NOMO-1 treated with DMSO at 0.1 percent for 48 hours (cell line): Measurements from ENCODE around the gene B4GALT4.
A peak's percentile ranks its signal among the peaks of the same experiment; 100 is the strongest.

Experiments
- DNase-seq: peaks from one replicate; lab custom pipeline; 2025; ENCODE audit not compliant: unreplicated experiment; lab: John Stamatoyannopoulos, UW

B4GALT4 gene

DNA sequence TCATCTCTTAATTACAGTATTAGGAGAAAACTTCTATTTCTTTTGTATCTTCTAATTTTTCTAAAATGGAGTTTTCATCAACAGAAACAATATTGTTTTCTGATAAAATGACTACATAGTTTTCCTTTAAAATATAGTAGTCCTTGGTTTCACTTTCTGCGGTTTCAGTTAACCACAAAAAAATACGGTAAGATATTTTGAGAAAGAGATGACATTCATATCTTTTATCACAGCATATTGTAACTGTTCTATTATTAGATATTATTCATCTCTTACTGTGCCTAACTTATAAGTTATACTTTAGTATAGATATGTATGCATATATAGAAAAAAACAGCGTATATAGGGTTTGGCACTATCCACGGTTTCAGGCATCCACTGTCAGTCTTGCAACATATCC is 2.3 kb downstream of the B4GALT4 start:
- DNase-seq: no peak

DNA sequence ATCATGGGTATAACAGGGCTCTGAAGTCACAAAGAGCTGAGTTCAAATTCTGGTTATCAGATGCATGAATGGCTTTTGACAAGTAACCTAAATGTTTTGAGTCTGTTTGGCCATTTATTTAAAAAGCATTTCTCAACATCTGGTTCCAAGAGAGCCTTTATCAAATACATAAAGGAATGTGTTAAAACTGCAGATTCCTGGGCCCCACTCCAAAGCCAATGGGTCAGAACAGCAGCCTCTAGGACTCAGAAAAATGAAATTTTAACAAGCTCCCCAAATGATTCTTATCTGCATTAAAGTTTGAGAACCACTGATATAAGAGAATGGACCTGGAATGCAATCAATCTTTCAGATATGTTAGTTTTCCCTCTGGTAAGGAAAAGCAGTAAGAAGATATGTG is 3.4 kb downstream of the B4GALT4 start:
- no peak for DNase-seq

DNA sequence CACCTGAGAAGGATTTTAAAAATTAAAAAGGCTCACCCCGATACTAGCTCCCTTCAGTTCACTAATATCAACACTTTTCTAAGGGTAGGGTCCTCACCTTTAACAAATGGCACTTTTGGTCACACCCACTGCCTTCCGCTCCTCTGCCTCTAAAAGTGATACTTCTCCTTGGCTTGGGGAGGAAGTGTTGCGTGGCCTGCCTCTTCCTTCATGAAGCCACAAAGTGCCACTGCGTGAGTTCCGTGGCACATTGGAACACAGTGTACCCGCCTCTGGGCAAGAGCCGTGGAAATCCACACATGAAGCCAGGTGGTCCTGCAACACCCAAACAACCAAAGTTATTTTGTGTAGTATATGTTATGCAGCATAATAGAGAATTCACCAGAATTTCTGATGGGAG is 3.9 kb downstream of the B4GALT4 start:
- no peak for DNase-seq

DNA sequence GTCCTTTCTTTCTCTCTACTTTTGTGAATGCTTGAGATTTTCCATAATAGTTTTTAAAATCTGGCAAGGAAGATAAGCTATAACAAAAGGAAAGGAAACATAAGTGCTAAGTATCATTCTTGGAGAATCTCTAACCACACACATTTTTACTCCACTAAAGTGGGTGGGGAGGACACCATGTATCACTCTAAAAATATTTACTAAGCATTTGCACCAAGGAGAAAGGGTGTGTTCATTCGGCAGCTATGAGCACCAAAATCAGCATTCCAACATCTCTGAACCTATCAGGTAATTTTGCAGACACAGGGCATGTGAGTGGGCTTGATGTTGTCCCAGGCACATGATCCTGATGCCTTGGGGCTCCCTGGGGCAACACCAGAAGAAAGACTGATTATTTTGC is 5.5 kb downstream of the B4GALT4 start:
- DNase-seq: no peak

- DNase-seq: no peak
These were observed 6.1 kb downstream of the B4GALT4 start for GRCh38 chr3:119234610-119235009.

DNA sequence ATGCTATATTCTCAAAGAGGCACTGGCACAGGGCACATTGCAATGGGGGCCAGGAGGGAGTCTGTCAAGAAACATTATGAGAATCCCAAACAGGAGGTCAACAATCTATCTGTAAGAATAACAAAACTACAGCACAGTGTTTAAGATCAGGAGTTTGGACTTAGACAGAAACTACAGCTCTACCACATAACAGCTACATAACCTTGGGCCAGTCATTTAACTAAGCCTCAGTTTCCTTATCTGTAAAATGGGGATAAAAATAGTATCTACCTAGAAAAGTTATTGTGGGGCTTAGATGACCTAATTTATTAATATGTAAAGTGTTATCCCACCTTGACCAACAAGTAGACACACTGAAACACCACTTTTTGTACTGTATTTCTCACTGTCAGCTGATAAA is 9.9 kb downstream of the B4GALT4 start:
- no peak for DNase-seq

- no peak for DNase-seq
These were observed 10.6 kb downstream of the B4GALT4 start for GRCh38 chr3:119230071-119230470.

DNA sequence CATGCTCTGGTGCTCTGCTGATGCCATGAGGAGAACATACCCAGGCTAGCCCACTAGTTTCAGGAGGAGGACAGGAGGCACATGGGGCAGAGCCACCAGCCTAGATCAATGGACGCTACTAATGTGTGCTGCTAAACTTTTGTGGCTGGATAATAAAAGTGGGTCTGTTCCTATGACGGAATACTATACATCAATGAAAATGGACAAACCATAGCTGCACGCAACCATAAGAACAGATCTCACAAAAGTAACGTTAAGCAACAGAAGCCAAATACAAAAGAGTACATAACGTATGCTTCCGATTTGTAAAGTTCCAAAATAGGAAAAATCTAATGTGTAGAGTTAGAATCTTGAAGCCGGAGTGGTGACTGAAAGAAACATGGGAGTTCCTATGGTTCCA is 11.5 kb downstream of the B4GALT4 start:
- no peak for DNase-seq

DNA sequence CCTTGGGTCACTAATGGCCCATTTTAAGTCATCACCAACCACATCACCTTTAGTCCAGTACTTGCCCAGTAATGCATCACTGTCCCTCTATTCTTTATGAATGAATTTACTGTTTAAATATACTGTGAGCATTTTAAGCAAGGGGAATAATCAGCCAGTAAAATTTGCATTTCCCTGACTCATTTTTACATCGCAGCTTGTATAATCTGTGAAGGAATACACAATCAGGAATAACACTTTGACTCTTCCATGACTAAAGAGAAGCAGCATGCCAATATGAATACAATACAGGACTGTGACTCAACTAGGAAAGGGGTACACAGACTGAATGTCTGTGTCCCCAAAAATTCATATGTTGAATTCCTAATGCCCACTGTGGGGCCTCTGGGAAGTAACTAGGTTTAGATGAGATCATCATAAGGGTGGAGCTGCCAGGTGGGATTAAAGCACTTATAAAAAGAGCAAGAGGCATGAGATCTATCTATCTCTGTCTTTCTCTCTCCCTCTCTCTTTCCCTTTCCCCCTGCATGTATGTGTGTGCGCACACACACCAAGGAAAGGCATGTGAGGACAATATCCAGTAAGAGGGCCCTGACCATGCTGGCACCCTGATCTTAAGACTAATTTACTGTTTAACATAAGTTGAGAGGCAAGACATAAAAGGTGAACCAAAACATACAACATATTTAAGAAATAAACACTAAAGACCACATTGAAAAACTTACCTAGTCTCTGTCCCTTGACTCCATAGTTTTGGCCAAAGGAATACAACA is 12.1 kb downstream of the B4GALT4 start:
- no peak for DNase-seq

GRCh38 chr3:119227070-119227850 is 13.4 kb downstream of the B4GALT4 start:
- DNase-seq: no peak

DNA sequence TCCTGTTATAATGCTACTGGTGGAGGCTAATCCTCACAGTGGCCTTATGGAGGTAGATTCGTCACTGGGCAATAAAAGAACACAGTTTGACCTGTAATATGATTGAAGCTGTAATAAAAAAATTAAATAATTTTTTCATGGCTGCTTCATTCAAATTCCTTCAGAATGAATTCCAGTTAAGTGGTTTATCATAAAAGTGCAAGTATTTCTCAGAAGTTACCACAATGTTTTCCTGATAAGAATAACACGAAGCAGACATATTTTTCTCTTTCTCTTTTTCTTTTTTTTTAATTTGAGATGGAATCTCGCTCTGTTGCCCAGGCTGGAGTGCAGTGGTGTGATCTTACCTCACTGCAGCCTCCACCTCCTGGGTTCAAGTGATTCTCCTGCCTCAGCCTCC is 15.6 kb downstream of the B4GALT4 start:
- no peak for DNase-seq

DNA sequence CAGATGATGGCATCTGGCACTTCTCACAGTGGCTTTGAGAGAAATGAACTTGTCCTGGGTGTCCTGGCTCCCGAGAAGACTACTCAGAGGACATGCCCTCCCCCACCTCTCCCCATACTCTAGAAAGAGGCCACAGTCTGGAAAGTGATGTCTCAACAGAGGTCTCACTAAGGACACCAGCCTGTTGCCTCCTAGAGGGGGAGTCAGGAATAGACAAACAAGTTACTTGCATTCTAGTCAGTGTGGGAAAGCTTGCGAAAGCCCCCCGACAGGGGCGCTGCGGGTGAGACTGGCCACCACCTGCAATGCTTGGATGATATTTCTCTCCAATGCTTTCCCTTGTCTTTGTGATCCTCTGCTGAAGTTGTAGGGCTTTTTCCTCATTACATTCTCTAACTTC is 17.2 kb downstream of the B4GALT4 start:
- DNase-seq: no peak

- no peak for DNase-seq
These were observed 18.3 kb downstream of the B4GALT4 start for GRCh38 chr3:119222391-119222790.

DNA sequence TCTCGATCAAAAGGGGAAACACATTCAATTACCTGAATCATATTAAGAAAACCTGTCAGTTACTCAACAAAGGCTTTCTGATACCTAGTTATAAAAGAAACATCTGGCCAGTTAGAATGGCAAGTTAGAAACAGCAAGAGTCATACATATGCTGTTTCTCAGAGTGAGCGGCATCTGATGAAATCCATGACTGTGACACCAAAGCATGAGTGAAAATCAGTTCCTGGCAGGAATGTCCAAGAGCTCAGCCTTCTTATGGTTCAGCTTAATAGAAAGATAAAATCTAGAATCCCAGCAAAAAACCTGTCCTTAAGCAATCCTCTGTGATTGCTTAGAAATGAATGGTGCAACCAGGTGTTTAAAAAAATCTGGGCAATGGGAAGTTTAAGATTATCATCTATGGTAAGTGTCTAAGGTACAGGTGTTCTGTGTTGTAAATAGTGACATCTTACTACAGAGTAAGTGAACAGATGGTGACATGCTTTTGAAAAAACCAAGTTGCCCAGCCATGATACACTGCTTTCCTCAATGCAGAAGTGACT is 18.8 kb downstream of the B4GALT4 start:
- no peak for DNase-seq

DNA sequence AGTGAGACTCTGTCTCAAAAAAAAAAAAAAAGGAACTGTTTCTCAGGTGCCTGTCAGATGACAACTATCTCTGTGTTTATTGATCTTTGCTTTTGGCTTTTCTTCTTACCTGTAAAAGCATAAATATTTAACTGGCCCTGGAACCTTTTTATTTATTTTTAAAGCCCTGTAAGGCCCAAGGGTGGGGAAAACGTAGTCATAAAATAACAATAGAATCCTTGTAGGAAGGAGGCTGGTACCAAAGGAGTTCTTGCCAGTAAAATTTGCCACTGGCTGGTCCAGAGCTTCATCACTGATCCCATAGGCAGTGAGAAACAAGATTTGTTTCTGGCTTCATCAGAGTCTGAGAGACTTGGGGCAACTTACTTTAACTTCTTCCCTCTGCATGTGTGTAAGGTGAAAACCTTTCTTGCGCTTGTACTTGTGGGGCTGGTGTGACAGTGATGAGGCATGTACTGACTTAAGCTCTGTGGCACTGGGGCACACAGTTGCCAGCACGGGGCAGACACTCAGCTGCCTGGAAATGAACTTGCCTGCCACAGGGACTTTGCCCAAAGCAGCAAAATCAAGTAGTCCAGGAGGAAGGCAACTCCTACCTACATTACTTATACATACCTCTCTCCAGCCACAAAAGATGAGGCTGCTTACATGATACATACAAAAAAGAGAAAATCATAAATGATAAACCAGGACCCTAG is 19.6 kb downstream of the B4GALT4 start:
- DNase-seq: no peak

- no peak for DNase-seq
These were observed 20.5 kb downstream of the B4GALT4 start for GRCh38 chr3:119220198-119220597.

- DNase-seq: no peak
These were observed 21.6 kb downstream of the B4GALT4 start for GRCh38 chr3:119219069-119219468.

- no peak for DNase-seq
These were observed 28.9 kb downstream of the B4GALT4 start for GRCh38 chr3:119211803-119212202.

DNA sequence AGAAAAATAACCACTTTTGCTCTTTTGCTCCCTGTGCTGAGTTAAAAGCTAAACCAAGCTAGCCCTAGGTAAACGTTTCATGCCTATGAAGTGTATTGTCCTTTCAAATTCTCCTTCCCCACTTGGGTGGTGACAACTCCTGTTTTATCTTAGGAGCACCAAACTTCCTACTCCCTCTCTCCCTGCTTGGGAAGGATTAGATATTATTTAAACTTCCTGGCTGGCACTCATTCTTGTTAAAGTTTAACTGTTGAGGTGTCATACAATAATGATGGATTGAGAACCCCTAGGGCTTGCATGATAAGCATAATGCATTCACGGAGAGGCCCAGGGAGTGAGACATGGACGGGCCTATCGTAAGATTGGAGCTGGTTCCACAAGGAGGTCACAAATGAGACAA is 29.5 kb downstream of the B4GALT4 start:
- DNase-seq: no peak

DNA sequence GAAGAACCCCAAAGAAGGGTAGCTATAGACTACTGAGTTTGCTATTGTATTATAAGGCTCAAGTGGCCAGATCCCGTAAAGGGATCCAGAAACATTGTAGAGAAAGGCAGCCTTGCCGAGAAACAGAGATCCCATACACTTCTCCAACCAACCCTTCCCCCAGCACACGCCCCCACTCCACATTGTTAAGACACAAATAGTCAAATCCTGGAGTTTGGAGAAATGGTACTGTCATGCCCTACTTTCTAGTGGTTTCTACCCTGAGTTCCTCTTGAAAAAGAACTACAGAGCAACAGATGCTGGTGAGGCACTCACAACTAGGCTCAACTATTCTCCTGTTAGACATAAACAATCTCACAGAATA is 33.2 kb downstream of the B4GALT4 start:
- DNase-seq: no peak

DNA sequence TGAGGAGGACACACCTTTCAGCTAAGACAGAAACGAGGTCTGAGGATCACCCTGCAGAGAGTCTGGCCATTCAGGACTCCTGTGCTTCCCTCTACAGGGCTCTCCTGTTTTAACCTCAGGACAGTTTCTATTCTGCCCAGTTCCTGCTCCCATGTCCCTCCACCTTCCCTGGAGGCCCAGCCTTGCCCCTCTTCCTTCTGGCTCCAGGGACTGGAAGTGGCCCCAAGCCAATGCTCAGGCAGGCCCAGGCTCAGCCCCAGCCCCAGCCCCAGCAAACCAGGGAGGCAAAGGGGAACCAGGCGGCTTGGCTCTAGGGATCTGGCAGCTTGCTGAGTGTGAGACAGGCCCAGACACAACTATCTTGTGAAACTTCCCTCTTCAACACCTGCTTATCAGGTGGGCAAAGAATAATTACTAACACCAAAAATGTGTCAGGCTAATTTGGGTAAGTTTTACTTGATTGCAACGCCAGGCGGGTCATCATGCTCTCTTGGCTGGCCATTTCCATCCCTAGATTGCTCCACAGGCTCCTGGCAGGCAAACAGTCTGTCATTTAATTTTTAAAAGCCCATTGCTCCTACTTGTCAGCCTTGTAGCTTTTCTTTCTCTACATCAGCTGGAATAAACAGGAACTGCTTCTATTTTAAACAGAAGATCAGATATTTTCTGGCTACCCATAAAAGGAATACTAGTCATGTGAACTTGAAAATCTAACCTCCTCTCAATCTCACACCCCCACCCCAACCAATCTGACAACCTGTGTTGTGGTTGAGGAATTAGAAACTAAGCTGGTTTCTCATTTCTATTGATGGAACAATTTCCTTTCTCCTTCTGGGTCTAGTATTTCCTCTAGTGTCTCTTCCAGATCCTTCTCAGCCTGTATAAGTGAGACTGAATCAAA is 33.8 kb downstream of the B4GALT4 start:
- peak; percentile 62 for DNase-seq
